SKM-1 (cell line): ENCODE measurements around the gene PRDM10.
"Not testable (repeated sequence)": the region's sequence is repeated elsewhere in the genome, so short reads cannot be mapped to it uniquely, and the experiment has no call there.

Experiments
- DNase-seq: peaks from one replicate; lab custom pipeline; 2025; ENCODE audit not compliant: unreplicated experiment; lab: John Stamatoyannopoulos, UW

PRDM10 gene

DNA sequence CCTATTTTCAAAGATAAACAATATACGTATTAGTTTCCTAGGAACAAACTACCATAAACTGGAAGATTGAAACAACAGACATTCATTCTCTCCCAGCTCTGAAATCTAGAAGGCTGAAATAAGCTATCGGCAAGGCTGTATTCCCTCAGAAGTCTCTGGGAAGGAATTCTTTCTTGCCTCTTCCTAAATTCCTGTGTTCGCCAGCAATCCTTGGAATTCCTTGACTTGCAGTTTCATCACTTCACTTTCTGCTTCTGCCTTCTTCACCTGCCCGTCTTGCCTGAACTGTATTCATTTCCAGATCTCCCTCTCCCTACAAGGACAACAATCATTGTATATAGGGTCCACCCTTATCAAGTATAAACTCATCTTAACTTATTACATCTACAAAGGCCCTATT lies 17.7 kb upstream of the PRDM10 start:
- DNase-seq = no peak

DNA sequence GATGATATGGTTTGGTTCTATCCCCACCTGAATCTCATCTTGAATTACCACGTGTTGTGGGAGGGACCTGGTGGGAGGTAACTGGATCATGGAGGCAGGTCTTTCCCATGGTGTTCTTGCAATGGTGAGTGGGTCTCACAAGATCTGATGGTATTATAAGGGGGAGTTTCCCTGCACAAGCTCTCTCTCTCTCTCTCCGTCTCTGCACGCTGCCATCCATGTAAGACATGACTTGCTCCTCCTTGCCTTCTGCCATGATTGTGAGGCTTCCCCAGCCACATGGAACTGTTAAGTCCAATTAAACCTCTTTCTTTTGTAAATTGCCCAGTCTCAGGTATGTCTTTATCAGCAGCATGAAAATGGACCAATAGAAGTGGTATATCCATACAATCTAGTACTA lies 13.2 kb upstream of the PRDM10 start:
- not testable (repeated sequence) for DNase-seq

DNA sequence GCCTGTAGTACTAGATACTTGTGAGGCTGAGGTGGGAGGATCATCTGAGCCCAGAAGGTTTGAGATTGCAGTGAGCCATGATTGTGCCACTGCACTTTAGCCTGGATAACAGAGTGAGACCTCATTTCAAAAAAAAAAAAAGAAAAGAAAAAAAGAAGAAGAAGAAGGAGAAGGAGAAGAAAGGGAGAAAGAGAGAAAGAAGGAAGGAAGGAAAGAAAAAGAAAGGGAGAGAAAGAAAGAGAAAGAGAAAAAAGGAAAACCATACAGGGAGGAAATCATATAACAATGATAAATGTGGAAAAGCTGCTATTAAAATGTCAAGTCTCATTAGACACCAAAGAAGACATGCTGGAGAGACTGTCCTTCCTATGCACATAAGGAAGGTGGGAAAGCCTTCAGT lies 5.7 kb upstream of the PRDM10 start:
- no peak for DNase-seq

DNA sequence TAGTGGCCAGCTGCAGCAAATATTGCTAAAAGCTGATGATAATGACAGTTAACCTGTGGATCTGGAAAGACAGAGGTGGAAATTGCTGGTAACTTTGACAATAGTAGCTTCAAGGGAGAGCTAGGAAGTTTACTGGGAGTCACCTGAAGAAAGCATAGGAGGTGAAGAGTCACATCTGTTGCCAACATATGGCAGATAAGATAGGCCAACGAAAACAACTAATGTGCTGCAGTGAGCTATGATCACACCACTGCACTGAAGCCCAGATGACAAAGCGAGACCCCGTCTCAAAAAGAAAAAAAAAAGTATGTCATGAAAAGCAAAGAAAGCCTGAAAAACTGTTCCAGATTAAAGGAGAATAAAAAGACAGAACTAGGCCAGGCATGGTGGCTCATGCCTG lies 4.3 kb upstream of the PRDM10 start:
- no peak for DNase-seq

DNA sequence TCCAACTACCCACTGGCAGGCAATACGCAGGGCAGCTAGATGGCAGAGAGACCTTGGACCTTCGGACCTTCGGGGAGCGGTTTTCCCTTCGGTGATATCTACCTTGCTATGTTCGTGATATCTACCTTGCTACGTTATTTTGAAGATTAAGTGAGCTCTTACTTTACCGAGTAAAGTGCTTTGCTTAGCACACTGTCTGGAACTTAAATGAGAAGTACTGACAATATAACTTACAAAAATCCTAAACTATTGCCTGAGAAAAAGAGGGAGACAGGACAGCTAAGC lies 1.0 kb upstream of the PRDM10 start:
- DNase-seq = no peak

DNA sequence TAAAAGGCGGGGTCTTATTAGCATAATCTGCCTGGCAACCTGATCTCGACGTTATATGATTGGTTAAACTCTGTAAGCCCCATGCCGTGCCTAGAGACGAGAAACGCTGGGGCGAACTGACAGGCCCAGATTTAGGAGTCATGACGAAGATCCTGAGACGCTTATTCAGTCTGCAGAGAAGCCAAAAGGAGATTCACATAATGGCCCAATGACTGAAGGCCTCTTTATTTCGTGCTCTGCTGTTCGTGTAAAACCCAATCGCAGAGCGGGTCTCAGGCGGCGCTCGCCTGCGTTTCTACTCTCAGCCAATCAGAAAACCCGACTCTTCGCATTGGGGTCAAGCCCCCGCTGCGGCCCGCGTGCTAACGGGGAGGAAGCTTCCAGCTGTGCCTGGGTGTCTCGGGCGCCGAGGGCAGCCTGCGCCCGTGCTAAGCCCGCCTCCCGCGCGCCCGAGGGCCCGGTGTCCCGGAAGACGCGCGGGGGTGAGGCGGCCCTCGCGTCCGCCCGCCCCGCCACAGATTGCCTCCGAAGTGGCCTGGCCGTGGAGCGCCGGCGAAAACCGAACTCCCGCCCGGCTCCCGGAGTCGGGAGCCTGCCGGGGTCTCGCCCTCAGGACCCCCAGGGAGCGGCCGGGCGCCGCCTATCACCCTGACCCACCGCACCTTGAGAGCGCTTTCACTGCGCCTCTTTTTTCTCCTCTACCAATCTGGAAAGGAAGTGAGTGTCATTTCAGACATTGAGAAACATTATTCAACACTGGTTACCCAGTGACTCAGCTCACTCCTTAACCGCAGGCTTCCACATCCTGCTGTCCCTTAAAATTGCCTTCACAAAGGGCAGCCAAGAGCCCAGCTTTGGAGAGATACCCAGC lies 446 bp upstream of the PRDM10 start:
- peak; percentile 96 for DNase-seq

DNA sequence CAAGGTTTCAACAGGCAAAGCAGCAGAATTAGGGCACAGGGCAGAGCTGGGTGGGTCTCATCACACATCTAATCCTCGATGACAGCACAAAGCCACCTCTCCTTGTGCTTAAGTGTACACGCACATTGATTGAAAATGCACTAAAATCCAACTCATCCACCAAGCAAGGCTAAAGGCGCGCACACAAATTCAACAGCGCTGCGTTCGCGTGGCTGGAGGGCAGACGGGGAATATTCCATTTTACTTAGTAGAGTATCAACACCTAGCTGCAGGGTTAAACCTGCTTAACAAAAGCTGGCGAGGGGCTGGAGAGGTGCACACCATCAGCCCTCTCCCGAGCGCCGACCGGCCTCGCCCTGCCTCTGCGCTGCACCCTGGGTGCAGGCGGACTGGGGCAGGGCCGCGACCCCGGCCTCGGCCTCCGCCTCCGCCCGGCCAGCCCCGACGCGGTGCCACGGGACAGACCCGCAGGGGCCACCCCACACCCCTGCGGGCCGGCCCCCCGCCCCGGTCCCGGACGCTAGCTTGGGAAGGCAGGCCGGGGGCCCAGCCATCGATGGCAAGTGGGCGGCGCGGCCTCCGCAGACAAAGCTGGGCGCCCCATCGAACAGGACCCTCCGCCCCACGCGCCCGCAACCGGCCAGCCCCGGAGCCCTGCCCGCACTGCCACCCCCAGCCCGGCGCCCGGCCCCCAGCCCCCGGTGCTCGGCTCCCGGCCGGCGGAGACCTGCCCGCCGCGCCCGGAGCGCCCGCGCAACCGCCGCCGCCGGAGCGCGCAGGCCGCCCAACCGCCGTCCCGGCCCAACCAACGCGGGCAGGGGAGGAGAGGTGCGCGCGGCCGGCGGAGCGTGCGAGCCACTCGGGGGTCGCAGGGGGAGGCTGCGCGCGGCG lies 929 bp downstream of the PRDM10 start:
- DNase-seq = no peak

DNA sequence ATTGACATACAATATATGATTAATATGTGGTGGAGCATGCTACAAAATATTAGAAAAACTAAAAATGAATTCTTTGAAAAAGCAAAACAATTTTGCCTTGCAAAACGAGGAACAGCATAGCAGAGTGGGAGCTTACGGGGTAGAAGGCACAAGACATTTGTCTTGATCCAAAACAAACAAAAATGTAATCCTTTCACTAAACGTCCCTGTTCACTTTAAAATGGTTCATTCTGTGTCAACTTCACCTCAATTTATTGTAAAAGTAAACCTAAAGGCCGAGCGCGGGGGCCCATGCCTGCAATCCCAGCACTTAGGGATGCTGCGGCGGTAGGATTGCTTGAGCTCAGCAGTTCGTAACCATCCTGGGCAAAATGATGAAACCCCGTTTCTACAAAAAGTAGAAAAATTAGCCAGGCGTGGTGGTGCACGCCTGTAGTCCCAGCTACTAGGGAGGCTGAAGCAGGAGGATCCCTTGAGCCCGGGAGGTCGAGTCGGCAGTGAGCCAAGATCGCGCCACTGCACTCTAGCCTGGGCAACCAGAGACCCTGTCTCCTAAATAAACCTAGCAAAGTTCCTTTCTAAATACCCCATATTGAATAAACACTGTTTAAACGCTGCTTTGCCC lies 2.0 kb downstream of the PRDM10 start:
- DNase-seq = no peak

DNA sequence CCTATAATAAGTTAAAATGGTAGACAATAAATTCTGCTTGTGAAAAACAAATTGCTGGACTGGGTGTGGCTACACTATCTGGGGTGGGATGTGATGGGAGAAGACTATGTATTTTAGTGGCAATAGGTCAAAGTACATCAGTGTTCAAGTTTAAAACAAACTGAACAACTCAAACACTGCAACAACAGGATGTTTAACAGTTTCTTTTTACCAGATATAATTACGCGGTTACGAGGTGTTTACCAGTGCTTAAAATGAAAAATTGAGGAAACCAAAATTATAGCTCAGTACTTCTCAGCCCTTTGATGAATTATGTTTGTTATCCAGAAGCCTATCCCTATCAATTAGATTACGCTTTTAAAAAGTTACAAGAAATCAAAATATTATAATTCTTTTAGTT lies 3.2 kb downstream of the PRDM10 start:
- DNase-seq = no peak

DNA sequence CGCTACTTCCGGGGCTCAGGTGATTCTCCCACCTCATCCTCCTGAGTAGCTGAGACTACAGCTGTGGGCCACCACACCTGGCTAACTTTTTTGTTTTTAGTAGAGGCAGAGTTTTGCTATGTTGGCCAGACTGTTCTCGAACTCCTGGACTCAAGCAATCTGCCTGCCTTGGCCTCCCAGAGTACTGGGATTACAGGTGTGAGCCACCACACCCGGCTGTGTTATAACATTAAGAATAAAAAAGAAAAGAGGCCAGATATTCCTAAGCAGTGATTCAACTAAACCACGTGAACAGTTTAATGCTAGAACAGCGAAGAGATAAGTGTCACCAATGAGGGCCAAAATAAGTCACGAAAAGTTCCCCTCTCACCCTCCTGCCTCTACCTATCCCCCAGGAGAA lies 3.7 kb downstream of the PRDM10 start:
- DNase-seq = no peak

DNA sequence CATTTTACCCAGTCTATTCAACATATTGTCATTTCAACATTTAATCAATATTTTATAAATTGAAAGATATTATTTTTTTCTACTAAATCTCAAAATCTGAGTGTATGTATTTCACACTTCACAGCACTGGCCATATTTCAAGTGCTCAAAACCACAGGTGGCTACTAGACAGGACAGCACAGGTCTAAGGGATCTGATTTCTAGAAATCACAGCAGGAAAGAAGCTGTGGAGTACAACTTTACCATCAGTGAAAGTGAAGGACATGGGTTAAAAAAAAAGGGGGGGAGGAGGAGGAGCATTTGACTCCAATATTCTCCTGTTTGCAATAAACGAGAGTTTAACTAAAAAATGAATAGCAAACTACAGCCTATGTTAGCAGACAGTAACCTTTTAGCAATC lies 4.5 kb downstream of the PRDM10 start:
- no peak for DNase-seq

DNA sequence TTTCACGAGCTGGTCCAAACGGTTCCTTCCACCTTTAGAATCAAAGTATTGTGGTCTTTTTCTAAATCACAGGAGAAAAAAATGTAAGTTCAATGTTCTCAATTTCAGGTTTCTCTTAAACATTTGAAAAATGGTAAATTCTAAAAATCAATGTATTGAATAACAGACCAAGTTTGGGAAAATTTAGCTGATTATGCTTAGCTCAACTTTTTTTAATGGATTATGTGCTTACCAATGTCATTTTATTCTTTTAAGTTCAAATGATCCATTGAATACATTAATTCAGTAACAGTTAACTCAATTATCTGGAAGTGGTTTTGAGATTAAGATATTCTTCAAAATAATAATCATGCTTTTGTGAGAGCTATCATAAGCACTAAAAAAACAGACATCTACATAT lies 5.1 kb downstream of the PRDM10 start:
- no peak for DNase-seq

DNA sequence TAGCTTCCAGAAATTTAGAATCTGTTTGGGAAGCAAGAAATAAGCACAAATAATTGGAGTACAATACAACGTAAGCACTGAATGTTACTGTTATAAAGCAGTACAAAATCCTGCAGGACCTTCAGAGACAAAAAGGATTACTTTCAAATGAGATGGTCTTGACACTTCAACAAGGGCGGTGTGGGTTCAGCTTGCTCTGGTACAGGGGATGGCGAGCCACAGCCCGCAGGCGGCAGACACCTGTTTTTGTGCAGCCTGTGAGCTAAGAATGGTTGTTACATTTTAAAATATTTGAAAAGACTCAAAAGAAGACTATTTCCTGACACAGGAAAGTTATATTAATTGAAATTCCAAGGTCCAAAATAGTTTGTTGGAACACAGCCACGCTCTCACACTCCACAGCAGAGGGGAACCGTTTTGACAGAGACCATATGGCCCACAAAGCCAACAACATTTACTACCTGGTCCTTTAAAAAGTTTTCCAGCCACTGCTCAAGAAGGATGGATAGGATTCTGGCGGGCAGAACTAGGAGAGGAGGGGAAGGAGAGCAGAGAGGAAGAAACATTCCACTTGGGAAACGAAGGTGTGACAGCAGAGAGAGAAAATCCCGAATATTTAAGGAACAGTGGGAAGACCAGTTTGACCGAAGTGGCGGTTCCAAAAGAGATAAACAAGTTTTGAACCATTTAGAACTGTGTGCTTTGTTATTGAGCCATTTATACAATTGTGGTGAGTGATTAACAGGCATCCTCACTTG lies 6.3 kb downstream of the PRDM10 start:
- no peak for DNase-seq

DNA sequence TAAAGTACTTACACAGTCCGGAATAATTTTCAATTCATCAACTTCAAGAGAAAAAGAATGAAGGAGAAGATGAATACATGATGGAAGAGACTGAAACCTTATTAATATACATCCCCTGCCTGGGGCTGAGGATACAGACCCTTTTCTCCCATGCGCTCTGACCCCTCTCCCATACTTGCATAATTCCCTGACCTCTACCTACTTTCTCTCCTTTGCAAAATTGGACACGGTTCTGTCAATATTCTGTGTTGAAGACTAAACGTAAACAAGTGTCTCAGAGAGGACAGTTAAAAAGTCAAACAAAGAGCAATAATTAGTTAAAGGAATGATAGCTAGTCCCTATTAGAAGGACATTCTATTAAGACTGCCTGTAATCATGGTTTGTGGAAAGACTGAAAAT lies 7.5 kb downstream of the PRDM10 start:
- no peak for DNase-seq

DNA sequence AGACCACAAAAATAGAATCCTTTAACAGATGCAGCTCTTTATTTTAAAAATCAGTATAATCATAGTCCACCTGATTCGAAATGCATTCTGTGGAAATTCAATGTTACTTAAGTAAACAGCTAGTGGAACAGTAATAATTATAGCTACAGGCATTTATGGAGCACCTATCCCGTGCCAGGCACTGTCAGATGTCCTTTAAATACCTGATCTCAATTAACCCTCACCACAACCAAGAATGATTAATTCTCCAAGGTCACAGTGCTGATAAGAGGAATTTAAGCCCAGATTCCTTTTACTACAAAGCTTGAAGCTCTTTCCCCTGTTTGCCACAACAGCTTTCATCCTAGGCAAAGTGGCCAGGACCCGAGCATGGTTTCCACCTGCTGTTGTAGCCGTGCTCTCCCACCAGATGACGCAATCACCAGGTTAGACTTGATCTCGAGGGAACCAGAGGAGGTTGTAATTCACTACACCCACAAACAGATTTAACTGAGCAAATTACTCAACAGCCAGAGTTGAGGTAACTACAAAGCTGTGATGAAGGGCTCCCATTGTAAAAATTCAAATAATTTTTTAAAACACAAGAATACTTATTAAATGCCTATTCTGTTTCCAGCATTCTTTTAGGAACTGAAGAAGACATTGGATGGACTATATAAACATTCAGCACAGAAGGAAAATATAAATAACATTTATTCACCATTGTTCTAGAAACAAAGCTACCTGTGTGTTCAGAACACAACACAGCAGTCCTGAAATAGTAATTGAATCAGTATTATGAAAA lies 10.3 kb downstream of the PRDM10 start:
- peak; percentile 30 for DNase-seq

DNA sequence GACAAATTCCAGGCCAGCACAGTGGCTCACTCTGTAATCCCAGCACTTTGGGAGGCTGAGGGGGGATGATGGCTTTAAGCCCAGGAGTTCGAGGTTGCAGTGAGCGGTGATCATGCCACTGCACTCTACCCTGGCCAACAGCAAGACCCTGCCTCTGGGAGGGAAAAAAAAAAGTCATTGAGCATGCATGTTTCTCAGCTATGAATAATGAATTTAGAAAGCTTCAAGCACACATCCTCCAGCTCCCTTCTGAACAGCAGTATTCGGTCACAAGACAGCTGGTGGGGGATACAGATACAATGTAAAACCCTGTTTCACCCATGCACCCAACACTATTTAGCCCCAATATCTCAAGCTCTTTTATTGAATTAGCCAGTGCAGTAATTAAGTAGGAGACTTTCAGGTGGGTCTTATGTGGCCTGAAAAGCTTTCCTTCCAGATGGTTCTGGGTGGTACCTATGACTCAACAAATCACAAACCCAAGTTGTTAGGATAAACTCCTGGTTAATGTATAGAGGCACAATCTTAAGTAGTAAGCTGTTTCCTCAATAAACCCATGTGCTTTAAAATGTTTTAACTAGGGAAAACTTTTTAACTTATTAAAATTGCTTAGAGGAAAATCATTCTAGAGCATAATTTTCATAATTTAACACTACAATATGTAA lies 13.4 kb downstream of the PRDM10 start:
- no peak for DNase-seq

DNA sequence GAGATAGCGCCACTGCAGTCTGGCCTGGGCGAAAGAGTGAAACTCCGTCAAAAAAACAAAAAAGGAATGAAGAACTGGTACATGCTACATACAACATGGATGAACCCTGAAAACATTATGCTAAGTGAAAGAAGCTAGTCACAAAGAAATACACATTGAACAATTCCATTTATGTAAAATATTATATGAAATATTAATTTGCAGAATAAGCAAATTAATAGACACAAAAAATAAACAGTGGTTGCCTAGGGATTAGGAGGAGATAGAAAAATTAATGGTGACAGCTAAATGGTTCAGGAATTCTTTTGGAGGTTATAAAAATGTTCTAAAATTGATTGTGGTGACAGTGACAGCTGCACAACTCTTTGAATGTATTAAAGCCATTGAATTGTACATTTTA lies 14.7 kb downstream of the PRDM10 start:
- no peak for DNase-seq

DNA sequence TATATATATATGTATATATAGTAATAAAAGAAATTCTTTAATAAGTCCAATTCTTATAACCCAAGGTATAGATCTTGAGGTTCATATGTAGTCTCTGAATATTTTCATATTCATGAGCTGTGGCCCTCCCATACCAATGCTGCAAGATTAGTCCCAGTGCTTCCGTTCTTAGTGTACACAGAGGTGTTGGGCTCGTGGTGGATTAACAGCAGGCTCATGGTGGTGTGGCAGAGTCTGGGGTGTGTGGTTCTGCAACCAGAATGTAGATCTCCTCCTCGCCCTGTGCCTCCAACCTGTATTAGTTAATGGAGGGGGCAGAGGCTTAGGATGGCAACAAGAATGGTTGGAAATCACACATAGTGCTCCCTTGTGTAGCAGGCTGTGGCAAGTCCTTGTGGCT lies 16.8 kb downstream of the PRDM10 start:
- DNase-seq = no peak

DNA sequence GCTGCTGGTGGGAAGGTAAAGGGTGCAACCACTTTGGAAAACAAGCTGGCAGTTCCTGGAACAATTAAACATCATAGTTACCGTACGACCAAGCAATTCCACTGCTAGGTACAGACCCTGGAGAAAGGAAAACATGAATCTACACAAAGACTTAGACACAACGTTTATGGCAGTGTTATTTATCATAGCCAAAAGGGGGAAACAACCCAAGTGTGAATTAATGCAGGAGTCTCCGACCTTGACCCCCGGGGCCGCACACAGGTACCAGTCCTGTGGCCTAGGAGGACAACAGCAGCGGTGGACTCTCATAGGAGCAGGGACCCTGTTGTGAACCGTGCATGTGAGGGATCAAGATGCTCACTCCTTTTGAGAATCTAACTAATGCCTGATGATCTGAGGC lies 22.5 kb downstream of the PRDM10 start:
- no peak for DNase-seq

DNA sequence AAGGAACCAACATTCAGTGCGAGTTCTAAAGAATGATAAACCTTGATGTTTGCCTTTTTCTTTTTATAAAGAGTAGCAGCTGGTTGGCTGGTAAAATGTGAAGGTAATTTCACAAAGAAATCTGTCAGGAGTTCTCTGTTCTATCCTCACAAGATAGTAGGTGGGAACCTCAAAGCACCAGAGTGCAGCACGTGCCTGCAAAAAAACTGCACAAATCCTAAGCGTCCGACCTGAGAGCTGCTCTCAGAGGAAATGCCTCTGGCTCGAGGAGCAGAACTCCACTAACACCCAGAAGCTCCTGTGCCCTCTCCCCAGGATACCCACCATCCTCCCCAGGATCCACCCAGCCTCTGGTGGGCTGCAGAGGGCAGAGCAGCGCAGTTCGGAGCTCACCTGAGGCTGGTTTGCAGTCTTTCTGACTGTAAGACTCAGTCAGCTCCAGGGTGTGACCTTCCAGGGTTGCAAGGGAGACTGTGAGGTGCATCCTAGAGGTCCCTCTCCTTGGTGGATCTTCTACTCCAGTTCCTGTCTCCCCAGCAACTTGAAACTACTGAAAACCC lies 23.5 kb downstream of the PRDM10 start:
- no peak for DNase-seq
